HG02798 (cell line): Measurements from ENCODE around the gene OCA2.

ENCODE experiments used
- ATAC-seq: cut with Tn5 transposase; IDR thresholded peaks from one replicate; pipeline ENCODE4 v1.9.1; 2021; ENCODE audit warnings: mild to moderate bottlenecking; ENCODE audit not compliant: unreplicated experiment, poor library complexity

Gene OCA2

DNA sequence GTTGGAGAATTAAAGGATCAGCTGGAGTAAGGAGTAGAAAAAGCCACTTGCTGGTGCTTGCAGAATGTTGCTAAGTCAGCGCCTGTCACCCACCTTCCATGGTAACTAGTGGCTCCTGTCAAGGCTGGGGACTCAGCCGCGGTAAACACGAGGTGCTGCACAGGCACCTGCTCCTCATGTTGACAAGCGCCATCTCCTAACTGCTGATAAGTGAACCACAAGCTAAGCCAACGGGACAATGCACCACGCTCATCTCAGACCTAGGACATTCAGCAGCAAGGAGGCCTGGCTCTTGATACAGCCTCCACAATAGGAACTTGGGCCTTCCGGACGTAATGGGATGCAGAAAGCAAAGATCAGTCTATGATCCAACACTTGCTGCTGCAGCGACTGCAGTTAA lies 264.4 kb downstream of the OCA2 start:
- no peak for ATAC-seq

DNA sequence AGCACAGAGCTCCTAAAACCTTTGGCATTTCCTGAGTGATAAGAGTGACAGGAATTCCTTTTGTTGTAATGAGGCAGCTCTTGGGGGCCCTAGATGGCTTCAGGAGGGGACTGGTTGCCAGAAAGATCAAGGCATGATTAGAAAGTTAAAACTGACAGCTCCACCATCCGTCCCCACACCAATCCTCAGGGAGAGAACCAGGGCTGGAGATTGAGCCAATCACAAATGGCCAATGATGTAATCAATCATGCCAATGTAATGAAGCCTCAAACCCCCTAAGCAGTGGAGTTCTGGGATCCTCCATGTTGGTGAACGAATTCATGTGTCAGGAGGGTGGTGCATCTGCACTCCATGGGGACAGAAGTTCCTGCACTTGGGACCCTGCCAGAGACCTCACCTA lies 265.1 kb downstream of the OCA2 start:
- no peak for ATAC-seq

DNA sequence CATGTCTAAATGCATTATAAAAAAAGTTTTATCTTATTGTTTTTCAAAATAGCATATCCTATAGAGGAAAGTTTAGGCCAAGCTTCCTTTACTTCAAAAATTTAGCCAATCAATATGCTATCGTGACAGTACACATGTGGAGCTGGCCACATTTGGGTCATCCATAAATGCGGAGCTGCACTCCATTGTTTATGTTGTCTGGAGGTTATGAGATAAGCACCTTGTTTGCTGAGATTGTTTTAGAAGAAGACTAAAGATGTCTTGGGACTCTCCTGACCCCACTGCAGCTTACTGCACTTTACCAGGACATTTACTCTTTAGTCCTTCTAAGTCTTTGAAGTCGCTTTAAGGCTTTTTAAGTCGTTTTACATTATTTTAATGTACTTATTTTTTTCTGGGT lies 265.9 kb downstream of the OCA2 start:
- ATAC-seq, result no peak

DNA sequence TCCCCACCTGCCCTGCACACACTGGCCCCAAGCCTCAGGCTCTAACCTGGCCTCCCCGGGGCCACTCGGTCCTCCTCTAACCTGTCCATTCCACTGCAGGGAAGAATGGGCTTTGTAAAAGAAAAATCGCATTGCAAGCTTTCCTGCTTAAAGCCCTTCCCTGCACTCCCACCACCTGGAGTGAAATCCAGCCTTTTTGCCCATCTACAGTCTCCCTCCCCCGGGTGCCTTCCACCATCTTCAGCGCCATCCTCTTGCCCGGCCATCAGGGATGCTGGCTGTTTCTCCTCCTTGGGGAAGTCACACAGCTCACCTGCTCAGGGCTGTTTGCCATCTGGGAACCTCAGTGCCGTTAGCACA lies 266.9 kb downstream of the OCA2 start:
- no peak for ATAC-seq

DNA sequence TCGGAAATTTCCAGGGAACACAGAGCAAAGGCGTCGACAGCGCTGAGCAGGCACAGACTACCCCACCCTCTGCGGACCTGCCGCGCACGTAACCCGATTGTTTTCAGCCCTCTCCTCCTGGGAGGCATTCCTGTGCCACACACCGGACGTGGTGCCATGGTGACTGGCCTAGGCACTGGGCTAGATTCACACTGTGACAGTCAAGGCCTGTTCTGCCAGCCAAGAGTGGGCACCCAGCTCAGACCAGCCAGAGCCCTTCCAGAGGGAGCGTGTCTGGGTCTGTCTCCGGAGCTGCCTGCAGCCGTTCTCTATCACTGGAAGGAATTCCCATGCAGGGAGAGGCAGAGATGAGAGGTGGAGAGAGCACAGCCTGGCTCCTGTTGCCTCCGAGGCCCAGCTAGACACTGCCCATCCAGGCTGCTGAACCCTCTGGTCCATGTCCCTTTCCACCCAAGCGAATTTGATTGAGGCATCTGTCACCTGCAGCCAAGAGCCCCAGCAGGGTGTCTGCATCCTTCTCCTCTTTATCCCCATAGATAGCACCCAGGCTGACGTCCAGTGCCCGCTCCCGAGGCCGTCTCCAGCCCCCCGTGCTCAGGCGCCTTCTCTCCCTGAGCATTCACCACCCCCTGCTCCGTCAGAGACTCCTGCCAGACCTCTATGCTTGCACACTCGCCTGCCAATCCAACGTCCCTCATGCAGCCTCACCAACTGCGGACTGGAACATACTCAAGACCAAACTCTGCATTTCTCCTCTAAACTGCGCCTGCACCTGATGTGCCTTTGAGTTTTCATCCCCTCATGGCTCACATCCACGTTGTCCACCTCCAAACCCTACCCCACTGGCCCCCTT lies 267.5 kb downstream of the OCA2 start:
- no peak for ATAC-seq

DNA sequence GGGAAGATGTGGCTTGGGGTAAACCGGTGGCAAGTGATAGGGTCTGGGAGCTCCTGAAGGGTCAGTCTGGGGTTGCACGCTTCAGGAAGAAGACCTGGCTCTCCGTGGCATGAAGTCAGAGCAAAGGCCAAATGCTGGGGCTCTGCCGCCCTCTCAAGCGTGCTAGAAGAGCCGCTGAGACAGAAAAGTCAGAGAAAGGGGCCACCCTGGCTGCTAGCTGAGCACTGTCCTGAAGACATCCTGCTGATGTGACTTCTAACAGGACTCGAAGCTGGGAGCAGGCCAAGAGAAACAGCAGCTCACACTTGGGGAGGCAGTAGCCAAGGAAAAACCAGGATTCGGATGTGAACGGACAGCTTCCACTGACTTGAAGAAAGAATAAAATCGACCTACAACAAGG lies 270.4 kb downstream of the OCA2 start:
- ATAC-seq, result no peak

DNA sequence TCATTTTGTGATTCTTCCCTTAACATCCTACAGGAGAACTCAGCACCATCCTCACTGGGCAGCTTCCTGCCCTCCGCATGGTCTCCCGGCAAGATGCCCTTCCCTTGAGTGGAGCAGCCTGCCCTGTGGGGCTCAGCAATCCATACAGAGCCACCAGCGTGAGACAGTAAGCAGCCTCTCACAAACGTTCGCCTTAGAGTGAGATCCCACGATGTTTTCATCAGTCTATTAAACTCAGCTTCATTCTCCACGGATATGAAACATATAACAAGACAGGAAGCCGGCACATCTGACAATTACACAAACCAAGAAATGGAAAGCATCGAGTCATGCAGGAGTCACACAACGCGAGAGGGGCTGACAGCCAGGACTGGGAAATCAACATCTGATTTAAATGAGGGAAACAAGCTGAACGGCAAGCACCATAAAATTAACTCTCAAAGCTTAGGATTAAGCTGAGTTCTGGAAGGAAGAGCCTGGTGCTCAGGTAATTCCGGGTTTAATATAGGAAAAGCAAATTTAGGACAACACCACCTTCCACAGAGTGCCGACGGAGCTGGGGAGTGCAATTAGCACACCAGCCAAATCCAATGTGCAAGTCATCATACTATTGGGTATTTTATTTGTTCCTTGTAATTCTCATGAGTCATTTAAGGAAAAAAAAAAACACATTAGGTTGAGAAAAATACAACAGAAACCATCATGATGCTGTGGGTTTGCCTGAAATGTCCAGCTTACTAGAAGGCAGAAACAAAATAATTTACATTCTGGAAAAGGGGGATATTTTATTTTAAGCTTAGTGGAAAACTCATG lies 272.0 kb downstream of the OCA2 start:
- ATAC-seq, result no peak

DNA sequence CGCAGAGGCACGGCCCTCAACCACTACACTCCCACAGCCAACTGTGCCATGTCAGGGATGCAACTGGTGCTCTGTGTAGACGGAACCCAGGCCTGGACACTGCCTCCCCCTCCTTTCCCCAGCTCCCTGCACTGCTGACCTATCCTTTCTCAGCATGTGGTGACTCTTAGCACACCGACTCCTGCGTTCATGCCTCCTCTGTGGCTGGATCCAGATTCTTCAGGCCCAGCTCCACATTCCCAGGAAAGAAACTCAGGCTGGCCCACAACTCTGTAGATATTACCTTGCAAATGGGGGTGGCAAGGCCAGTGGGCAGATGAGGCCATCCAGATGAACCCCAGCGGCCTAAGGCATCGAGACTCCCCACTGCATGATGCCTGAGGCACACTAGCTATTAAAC lies 272.7 kb downstream of the OCA2 start:
- no peak for ATAC-seq

DNA sequence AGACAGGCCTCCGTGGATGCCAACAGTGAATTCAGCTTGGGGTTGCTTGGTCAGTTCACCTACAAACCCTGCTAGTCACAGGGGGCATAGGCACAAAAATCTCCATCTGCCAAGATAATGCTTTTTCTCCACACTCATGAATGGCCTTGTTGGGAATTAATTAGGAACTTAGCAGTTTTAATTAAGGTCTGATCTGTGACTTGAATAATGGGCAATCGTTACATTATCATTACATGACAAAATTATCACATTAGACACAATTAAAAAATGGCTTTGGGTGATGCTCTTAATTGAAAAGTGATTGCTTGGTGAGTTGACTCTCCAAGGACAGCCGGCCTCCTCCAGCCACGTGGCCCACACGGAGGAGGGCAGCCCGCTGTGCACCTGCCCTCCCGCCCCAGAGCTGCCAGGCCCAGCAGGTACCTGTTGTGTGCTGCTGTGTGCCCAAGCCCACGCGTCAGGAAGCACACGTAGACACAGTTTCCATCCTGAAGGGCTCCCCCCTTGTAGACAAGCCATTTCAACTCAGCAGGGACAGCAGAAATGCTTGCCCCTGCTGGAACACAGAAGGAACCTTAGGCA lies 274.2 kb downstream of the OCA2 start:
- no peak for ATAC-seq

DNA sequence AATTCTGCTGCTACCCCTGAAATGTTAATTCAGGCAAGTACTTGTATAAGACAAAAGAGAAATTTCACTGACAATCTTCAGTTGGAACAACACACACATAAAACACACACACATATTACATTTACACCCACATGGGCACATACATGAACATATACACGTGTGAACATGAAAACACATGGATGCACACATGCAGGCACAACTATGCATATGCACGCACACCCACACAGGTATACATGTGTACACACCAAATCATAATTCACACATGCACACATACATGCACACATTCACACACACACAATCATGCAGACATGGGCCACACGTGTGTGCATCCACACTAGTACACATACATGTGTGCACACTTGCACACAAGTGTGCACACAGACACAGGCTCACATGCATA lies 277.8 kb downstream of the OCA2 start:
- ATAC-seq, result no peak

DNA sequence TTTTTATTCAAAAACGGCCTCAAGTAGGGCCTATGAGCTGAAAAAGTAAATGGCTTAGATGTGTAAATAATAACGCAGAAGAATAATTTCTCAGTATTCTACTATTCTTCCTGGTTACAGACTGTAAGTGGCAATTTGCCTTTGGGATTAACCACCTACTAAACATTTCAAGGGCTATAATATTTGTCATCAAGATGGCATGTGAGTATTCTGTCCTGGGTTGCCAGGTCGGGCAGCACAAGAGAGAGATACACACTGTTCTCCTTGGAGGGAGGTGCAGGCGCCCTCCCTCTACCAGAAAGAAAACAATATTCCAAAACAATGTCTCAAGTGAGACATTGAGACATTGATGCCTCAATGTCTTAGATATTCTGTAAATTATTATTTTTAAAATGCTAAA lies 278.4 kb downstream of the OCA2 start:
- no peak for ATAC-seq

DNA sequence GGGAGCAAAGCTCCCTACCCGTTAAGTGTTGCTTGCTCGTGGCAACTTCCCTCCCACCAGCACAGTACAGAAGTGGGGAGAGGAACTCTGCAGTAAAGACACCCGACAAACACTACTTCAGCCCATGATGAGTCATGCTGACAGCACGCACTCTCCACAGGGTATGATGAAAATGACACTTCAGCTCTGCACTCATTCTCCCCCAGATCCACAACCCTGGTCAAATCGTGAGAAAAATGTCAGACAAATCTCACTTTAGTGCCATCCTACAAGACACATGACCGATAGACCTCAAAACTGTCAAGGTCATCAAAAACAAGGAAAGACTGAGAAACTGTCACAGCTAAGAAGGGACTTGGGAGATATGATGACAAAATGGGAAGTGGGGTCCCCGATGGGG lies 278.9 kb downstream of the OCA2 start:
- ATAC-seq, result no peak

DNA sequence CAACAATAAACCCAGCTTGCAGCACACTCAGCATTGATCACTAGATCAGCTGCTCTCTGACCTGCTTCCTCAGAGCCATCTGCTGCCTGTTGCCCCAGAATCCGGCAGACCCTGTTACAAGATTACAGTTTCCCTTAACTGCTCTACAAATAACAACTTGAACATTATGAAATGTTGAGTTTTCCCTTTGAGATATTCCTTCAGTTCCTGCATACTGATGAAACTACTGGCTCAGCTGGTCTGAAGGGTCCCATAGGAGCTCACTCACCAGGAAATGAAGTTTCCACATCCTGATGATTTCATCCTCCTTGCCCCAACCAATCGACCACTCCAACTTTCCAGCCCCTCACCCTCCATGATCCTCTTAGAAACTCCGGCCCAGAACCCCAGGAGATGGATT lies 281.9 kb downstream of the OCA2 start:
- ATAC-seq, result no peak

DNA sequence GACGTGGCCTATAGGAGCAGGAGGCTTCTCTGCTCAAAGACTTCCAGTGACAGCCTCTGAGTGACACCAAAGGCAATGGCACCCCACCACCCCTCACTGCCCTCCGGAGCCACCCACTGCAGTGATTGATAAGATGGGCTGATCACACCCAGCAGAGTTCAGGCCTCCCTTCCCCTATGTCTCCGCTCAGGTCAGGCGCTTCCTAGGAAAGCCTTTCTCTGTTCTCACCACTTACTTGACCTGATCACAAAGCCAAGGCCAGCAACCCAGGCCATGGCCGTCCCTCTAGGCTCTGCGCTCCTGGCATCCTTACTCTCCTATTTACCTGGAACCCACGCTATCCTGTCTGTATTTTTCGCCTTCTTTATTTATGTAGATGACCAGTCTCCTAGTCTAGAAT lies 282.3 kb downstream of the OCA2 start:
- ATAC-seq, result no peak

DNA sequence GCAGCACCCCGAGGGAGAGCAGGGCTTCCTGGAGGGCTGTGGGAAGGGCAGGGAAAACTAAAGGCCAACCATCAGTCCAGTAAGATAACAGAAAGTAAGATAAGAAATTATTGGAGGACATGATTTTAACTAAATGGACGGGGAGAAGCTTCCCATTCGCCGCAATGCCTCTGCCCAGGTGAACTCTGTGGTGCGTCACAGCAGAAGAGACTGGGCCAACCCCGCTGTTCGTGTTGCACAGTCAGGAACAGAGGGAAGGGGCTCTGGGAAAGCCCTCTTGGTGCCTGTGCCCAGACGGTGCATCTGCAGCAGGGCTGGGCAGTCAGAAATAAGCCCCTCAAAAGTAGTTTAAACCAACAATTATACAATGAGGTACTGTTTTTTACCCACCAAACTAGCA lies 284.1 kb downstream of the OCA2 start:
- ATAC-seq, result no peak

DNA sequence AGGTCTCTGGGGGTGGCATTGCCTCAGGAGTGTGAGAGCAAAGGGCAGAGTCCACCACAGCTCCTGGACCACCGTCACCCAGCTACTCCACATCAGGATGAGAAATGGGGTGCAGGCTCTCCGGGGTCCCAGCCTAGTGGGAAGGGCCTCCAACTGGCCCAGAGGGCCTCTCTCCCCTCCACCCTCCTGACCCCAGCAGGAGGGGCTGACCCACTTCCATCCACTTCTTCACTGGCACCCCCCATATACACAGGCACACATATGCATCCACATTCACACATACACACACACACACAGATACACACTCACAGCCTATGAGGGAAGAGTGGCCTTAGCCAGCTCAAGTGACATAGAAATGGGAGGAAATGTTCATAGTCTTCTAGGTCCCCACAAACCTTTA lies 286.0 kb downstream of the OCA2 start:
- no peak for ATAC-seq

DNA sequence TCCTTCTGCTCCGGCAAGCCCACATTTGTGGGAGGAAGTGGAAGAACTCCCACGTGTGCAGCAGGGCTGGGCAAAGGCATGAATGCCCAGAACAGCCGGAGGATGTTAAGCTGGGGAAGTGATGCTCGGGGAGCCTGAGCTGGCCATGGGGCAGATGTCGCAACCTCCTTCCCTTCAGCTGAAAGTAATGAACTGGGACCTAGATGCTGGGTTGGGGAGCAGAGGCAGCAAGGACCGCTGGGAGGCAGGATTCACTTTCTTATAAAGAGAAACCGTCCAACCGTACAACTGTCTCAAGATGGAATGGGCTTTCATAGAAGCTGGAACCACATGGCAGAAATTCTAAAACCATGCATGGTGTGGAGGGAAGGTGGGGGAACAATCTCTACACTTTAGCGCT lies 290.9 kb downstream of the OCA2 start:
- ATAC-seq, result no peak

DNA sequence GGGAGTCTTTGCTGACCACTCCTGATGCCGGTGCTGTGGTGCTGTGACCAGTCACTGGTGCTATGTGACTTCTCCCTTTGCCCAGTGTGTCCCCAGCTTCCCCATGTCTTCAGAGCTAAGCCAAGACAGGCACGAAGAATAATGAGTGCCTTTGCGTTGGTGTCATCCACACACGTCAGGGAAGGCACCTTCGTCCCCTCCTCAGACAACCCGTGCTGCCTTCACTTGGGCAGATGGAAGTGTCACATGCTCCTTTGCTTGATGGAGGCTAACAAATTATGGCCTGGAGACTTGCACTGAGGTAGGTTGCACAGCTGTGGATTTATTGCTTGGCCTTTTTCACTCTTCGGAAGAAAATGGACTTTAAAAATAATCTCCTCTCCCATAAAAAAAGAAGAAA lies 291.8 kb downstream of the OCA2 start:
- no peak for ATAC-seq

DNA sequence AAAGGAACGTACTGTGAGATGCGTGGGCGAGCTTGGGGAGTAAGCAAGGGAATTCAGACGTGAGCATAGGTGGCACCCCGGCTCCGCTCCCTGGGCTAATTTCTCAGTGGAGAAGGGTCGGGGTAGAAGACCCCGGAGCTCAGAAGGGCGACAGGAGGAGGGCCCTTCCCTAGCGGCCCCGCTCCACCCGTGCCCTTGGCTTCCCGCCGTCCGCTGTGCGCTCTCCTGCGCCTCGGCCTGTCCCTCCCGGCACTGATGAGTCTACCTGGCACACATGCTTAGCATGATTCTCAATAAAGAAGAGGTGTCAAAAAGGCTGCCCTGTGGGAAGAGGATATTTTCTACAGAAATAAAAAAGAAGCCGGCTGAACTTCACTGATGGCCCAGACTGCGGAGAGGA lies 292.7 kb downstream of the OCA2 start:
- ATAC-seq, result no peak

DNA sequence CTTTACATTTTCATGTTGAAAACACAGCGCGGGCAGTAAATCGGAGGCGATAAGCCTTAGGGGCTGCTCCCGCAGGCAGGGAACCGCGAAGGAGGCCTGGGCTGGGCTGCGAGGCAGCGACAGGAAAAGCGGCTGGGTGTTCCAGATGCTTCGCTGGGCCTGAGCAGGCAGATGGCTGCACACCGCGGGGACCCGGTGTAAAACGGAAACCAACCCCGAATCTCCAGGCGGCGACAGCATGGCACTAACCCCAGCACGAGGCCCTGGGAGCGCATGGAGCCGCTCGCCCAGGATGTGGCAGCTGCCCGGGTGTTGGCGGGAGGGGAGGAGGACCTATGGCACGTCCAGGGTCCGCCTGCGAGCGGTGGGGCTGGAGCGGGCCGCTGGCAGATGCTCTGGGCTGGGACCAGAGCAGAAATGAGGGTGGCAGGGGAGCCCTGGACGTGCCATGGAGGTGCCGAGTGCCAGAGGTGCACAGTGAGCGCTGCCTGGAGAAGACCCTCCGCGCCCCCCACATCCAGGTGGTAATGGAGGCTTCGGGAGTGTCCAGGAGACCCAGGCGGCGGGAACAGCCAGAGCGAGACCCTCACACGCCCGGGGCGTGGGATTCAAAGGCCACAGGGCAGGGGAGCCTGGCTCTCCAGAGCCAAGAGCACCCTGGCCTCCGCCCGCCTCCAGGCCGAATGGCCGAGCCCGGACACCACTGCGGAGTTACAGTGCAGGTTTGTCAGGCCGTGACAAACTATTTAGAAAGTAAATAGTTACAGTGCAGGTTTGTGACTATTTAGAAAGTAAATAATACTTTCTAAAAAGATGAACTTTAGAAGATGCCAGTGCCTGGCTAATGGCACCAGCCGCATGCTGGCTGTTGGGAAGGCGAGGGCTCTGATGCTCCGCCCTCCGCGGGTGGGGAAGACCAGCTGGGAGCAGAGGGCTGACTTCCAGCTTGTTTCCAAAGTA lies 293.6 kb downstream of the OCA2 start:
- no peak for ATAC-seq
